ENCODE results near the gene REC114. TPM values are rescaled to one million over a fixed set of nuclear protein-coding genes. Genes with fewer than 3 reads are reported as not detected.
"Not testable (repeated sequence)": the region's sequence is repeated elsewhere in the genome, so short reads cannot be mapped to it uniquely, and the experiment has no call there.

Gene REC114
- total RNA-seq, 1 donor from 2014 or later = not detected

GRCh38 chr15:73527598-73527997 is 84.6 kb downstream of the REC114 start:
- DNase-seq (ENCODE audit: low spot score) = no peak

GRCh38 chr15:73530649-73531048 is 87.7 kb downstream of the REC114 start:
- no peak for DNase-seq (ENCODE audit: low spot score)

GRCh38 chr15:73538123-73538522 is 95.2 kb downstream of the REC114 start:
- DNase-seq (ENCODE audit: low spot score) = no peak

GRCh38 chr15:73538563-73539211 is 95.7 kb downstream of the REC114 start:
- DNase-seq (ENCODE audit: low spot score) = no peak

- DNase-seq (ENCODE audit: low spot score) = no peak
Measured at GRCh38 chr15:73539212-73540128, 96.5 kb downstream of the REC114 start.

GRCh38 chr15:73540161-73540560 is 97.2 kb downstream of the REC114 start:
- no peak for DNase-seq (ENCODE audit: low spot score)

GRCh38 chr15:73541479-73541878 is 98.5 kb downstream of the REC114 start:
- DNase-seq (ENCODE audit: low spot score) = no peak

GRCh38 chr15:73548925-73549324 is 106.0 kb downstream of the REC114 start:
- not testable (repeated sequence) for DNase-seq (ENCODE audit: low spot score)

- DNase-seq (ENCODE audit: low spot score) = no peak
Measured at GRCh38 chr15:73550190-73550589, 107.2 kb downstream of the REC114 start.

GRCh38 chr15:73555080-73555479 is 112.1 kb downstream of the REC114 start:
- no peak for DNase-seq (ENCODE audit: low spot score)

- no peak for DNase-seq (ENCODE audit: low spot score)
Measured at GRCh38 chr15:73558529-73558928, 115.6 kb downstream of the REC114 start.

GRCh38 chr15:73560501-73561117 is 117.6 kb downstream of the REC114 start:
- DNase-seq (ENCODE audit: low spot score) = no peak

- no peak for DNase-seq (ENCODE audit: low spot score)
Measured at GRCh38 chr15:73564255-73564654, 121.3 kb downstream of the REC114 start.

GRCh38 chr15:73567020-73567419 is 124.1 kb downstream of the REC114 start:
- no peak for DNase-seq (ENCODE audit: low spot score)

GRCh38 chr15:73568564-73569280 is 125.8 kb downstream of the REC114 start:
- DNase-seq (ENCODE audit: low spot score) = no peak

GRCh38 chr15:73569361-73569760 is 126.4 kb downstream of the REC114 start:
- no peak for DNase-seq (ENCODE audit: low spot score)

GRCh38 chr15:73570355-73571032 is 127.5 kb downstream of the REC114 start:
- DNase-seq (ENCODE audit: low spot score) = no peak

GRCh38 chr15:73571346-73571745 is 128.4 kb downstream of the REC114 start:
- no peak for DNase-seq (ENCODE audit: low spot score)

GRCh38 chr15:73572296-73572695 is 129.3 kb downstream of the REC114 start:
- no peak for DNase-seq (ENCODE audit: low spot score)

- DNase-seq (ENCODE audit: low spot score) = no peak
Measured at GRCh38 chr15:73573037-73573436, 130.1 kb downstream of the REC114 start.

GRCh38 chr15:73573572-73573971 is 130.6 kb downstream of the REC114 start:
- no peak for DNase-seq (ENCODE audit: low spot score)

Measured in ureter (tissue), 1 donor.